HG03575 (cell line): ENCODE measurements around the gene MYLIP.

ENCODE experiments used
- ATAC-seq: cut with Tn5 transposase; IDR thresholded peaks from one replicate; pipeline ENCODE4 v1.9.1; 2021; ENCODE audit not compliant: unreplicated experiment, insufficient number of reproducible peaks, low FRiP score; ENCODE audit errors: extremely low read depth

Gene MYLIP

GRCh38 chr6:16184551-16184950 is 55.7 kb downstream of the MYLIP start:
- no peak for ATAC-seq

- no peak for ATAC-seq
Observed at GRCh38 chr6:16187176-16187575, 58.3 kb downstream of the MYLIP start.

- no peak for ATAC-seq
Observed at GRCh38 chr6:16190214-16190613, 61.3 kb downstream of the MYLIP start.

DNA sequence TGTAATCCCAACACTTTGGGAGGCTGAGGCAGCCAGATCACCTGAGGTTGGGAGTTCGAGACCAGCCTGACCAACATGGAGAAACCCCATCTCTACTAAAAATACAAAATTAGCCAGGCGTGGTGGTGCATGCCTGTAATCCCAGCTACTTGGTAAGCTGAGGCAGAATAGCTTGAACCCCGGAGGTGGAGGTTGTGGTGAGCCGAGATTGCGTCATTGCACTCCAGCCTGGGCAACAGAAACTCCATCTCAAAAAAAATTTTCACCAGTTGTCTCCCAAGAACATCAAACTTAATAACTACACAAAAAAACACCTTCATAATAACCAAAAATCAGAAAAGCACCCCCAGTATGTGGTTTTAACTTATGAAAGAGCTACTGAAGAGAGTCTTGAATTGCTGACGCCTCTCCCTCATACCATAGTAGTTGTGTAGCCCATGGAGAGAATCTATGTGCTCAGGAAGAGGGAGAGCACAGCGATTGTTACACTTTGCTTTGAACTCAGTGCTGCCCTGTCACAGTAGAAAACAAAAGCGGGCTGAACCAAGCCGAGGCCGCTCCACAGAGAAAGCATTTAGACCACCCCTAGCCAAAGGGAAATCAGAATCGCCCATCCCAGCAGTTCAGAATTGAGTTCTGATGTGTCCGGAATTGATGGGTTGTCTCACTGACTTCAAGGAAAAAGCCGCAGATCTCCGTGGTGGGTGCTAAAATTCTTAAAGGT is 67.5 kb downstream of the MYLIP start:
- no peak for ATAC-seq

DNA sequence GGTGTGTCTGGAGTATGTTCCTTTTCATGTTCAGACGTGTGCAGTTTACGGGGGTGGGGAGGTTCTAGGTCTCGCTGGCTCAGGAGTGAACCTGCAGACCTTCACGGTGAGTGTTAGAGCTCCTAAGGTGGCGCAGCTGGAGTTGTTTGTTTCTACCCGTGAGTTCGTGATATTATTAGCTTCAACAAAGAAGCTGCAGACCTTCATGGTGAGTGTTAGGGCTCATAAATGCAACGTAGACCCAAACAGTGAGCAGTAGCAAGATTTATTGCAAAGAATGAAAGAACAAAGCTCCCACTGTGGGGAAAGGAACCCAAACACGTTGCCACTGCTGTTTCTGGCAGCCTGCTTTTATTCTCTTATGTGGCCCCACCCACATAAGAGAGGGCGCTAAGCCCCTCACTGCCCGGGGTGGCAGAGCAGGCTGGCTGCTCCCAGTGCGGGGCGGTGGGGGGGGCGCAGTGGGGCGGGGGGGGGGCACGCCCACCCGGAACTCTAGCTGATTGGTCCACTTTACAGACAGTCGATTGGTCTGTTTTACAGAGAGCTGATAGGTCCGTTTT is 68.2 kb downstream of the MYLIP start:
- no peak for ATAC-seq
